ENCODE measurements around the gene NEK3. TPM values are rescaled to one million over a fixed set of nuclear protein-coding genes. Genes with fewer than 3 reads are reported as not detected.

The NEK3 gene
- total and polyA plus RNA-seq, 2 donors (not counting 1 experiment from before 2014, with no cell fraction given) = 12.7 to 20.8 TPM

GRCh38 chr13:52155177-52155576, 4.2 kb downstream of the NEK3 start:
- Histone ChIP-seq H3K4me3 (replicated peaks in 1 of 4; ENCODE audit: control extremely low read depth in 1 of 4, insufficient read depth in 1 of 4, low read depth in 3 of 4, low read length in 4 of 4) (no peak overlapping the region), H3K9me3 (ENCODE audit: control insufficient read depth, insufficient read depth, low read depth, low read length) (no peaks in the 10 kb centered on the region), H3K4me2 (ENCODE audit: extremely low read depth, insufficient read depth, low read length) (no peak overlapping the region), H3K36me3 (ENCODE audit: control insufficient read depth, insufficient read depth, low read length) (peaks cover 6% of the 10 kb centered on the region), H3K79me2 (ENCODE audit: control insufficient read depth, insufficient read depth, low read length) (no peaks in the 10 kb centered on the region), H2AFZ (ENCODE audit: low read length) (no peak overlapping the region), H3K27me3 (ENCODE audit: control insufficient read depth, insufficient read depth, low read length) (no peaks in the 10 kb centered on the region), H3K9ac (ENCODE audit: insufficient read depth, low read length) (no peak overlapping the region), H3K27ac (ENCODE audit: insufficient read depth, low read length) (no peak overlapping the region), H4K20me1 (ENCODE audit: control insufficient read depth, extremely low read depth, insufficient read depth, low read length) (no peaks in the 10 kb centered on the region), H3K4me1 (ENCODE audit: control insufficient read depth, extremely low read depth, insufficient read depth, low read length) (no peaks in the 10 kb centered on the region)
- DNase-seq (ENCODE audit: low read depth in 2 of 2) = no peak
- TF ChIP-seq EZH2 (IDR thresholded peaks at IDR 0.05; ENCODE audit: low read length, missing control alignments) (no peak), CTCF (conservative IDR thresholded peaks at IDR 0.05 in 1 of 2, IDR thresholded peaks at IDR 0.05 in 1 of 2; ENCODE audit: low read depth in 1 of 2, low read length in 2 of 2) (no peak)

- Histone ChIP-seq H2AFZ (ENCODE audit: low read length) (no peak overlapping the region), H3K9me3 (ENCODE audit: control insufficient read depth, insufficient read depth, low read depth, low read length) (no peaks in the 10 kb centered on the region), H3K36me3 (ENCODE audit: control insufficient read depth, insufficient read depth, low read length) (peaks cover 6% of the 10 kb centered on the region), H3K4me3 (replicated peaks in 1 of 4; ENCODE audit: control extremely low read depth in 1 of 4, insufficient read depth in 1 of 4, low read depth in 3 of 4, low read length in 4 of 4) (no peak overlapping the region), H3K79me2 (ENCODE audit: control insufficient read depth, insufficient read depth, low read length) (no peaks in the 10 kb centered on the region), H3K27ac (ENCODE audit: insufficient read depth, low read length) (no peak overlapping the region), H3K9ac (ENCODE audit: insufficient read depth, low read length) (no peak overlapping the region), H4K20me1 (ENCODE audit: control insufficient read depth, extremely low read depth, insufficient read depth, low read length) (no peaks in the 10 kb centered on the region), H3K4me2 (ENCODE audit: extremely low read depth, insufficient read depth, low read length) (no peak overlapping the region), H3K4me1 (ENCODE audit: control insufficient read depth, extremely low read depth, insufficient read depth, low read length) (no peaks in the 10 kb centered on the region), H3K27me3 (ENCODE audit: control insufficient read depth, insufficient read depth, low read length) (no peaks in the 10 kb centered on the region)
- TF ChIP-seq EZH2 (IDR thresholded peaks at IDR 0.05; ENCODE audit: low read length, missing control alignments) (no peak), CTCF (conservative IDR thresholded peaks at IDR 0.05 in 1 of 2, IDR thresholded peaks at IDR 0.05 in 1 of 2; ENCODE audit: low read depth in 1 of 2, low read length in 2 of 2) (no peak)
- DNase-seq (ENCODE audit: low read depth in 2 of 2) = no peak
These were observed 12.2 kb downstream of the NEK3 start for GRCh38 chr13:52147225-52147624.

- Histone ChIP-seq H3K36me3 (ENCODE audit: control insufficient read depth, insufficient read depth, low read length) (peaks cover 2% of the 10 kb centered on the region), H2AFZ (ENCODE audit: low read length) (no peak overlapping the region), H3K27me3 (ENCODE audit: control insufficient read depth, insufficient read depth, low read length) (no peaks in the 10 kb centered on the region), H3K4me1 (ENCODE audit: control insufficient read depth, extremely low read depth, insufficient read depth, low read length) (no peaks in the 10 kb centered on the region), H3K4me3 (replicated peaks in 1 of 4; ENCODE audit: control extremely low read depth in 1 of 4, insufficient read depth in 1 of 4, low read depth in 3 of 4, low read length in 4 of 4) (no peak overlapping the region), H3K27ac (ENCODE audit: insufficient read depth, low read length) (no peak overlapping the region), H3K79me2 (ENCODE audit: control insufficient read depth, insufficient read depth, low read length) (no peaks in the 10 kb centered on the region), H3K4me2 (ENCODE audit: extremely low read depth, insufficient read depth, low read length) (no peak overlapping the region), H3K9ac (ENCODE audit: insufficient read depth, low read length) (no peak overlapping the region), H4K20me1 (ENCODE audit: control insufficient read depth, extremely low read depth, insufficient read depth, low read length) (no peaks in the 10 kb centered on the region), H3K9me3 (ENCODE audit: control insufficient read depth, insufficient read depth, low read depth, low read length) (no peaks in the 10 kb centered on the region)
- peak in 1 of 2 donors; percentile 8 for DNase-seq (ENCODE audit: low read depth in 2 of 2)
- TF ChIP-seq EZH2 (IDR thresholded peaks at IDR 0.05; ENCODE audit: low read length, missing control alignments) (no peak), CTCF (conservative IDR thresholded peaks at IDR 0.05 in 1 of 2, IDR thresholded peaks at IDR 0.05 in 1 of 2; ENCODE audit: low read depth in 1 of 2, low read length in 2 of 2) (peak in 1 of 2 donors; percentile 11)
These were observed 18.1 kb downstream of the NEK3 start for GRCh38 chr13:52141299-52141698.

All from fibroblast of lung (primary cell).